Uterus (tissue), 4 donors: Measurements from ENCODE around the gene NAA15. TPM values are rescaled to one million over a fixed set of nuclear protein-coding genes. Genes with fewer than 3 reads are reported as not detected.

ENCODE experiments used
- DNase-seq, 2 donors: peaks; one replicate each; pipeline ENCODE4 v3.0.0-alpha.2; 2019 to 2020
- H3K27ac ChIP-seq, 2 donors: fragments of 200-600 bp; sonication (generic); 1 replicate in 1 of 2; 2 replicates in 1 of 2; pipeline ENCODE4 v1.5.1; 2016 to 2018
- H3K27me3 ChIP-seq, 2 donors: fragments of 200-600 bp; sonication (generic); one replicate each; pipeline ENCODE4 v1.5.1; 2018 to 2019; ENCODE audit warnings: control low read depth in 1 of 2
- H3K36me3 ChIP-seq, 2 donors: fragments of 200-600 bp; sonication (generic); one replicate each; pipeline ENCODE4 v1.5.1; 2019; ENCODE audit warnings: control low read depth in 1 of 2
- H3K4me1 ChIP-seq, 2 donors: fragments of 200-600 bp; sonication (generic); one replicate each; pipeline ENCODE4 v1.5.1; 2018 to 2019; ENCODE audit warnings: control low read depth in 1 of 2
- H3K4me3 ChIP-seq, 2 donors: fragments of 200-600 bp; sonication (generic); 1 replicate in 1 of 2; 2 replicates in 1 of 2; pipeline ENCODE4 v1.5.1; 2018 to 2019; ENCODE audit warnings: mild to moderate bottlenecking in 1 of 2
- H3K9me3 ChIP-seq, 2 donors: fragments of 200-600 bp; sonication (generic); one replicate each; pipeline ENCODE4 v1.5.1; 2019; ENCODE audit warnings: control low read depth in 1 of 2
- CTCF ChIP-seq, 4 experiments: fragments of 200-600 bp in 2 of 4; fragments of 450-650 bp in 2 of 4; sonication (generic) in 2 of 4; IDR thresholded peaks; one replicate each; pipeline ENCODE4 v1.5.1; 2016 to 2019; ENCODE audit warnings: antibody characterized with exemption in 4 of 4, mild to moderate bottlenecking in 2 of 4, moderate library complexity in 1 of 4
- POLR2A ChIP-seq, 2 donors: fragments of 450-650 bp; IDR thresholded peaks; one replicate each; pipeline ENCODE4 v1.6.1; 2016; ENCODE audit warnings: antibody characterized with exemption in 2 of 2, mild to moderate bottlenecking in 1 of 2, moderate library complexity in 1 of 2
- intact Hi-C: fragments of 100-400 bp; cut with DNase I; formaldehyde crosslinking; loops from one replicate; pipeline ENCODE4 v1.15.1; 2023; ENCODE audit warnings: low total_unique reads
- total RNA-seq, 4 donors: library from RNA; depleted of rRNA in 3 of 4; stranded (reverse); fragments of >200 nt in 3 of 4; gene quantifications; one replicate each; pipeline versions ENCODE4 v1.1.0 to v1.2.4, GENCODE V29; 2014 to 2023
- donor health status: DM: yes; HTN: yes; CAD: no.

NAA15 gene
- total RNA-seq, 4 donors from 2014 or later: 47.1 to 75.1 (median 54.1) TPM

- Histone ChIP-seq H3K36me3 (no peaks in the 10 kb centered on the region), H3K9me3 (no peaks in the 10 kb centered on the region), H3K27ac (peak within 1 kb of the TSS; percentile 32 to 67), H3K4me3 (peak within 1 kb of the TSS; percentile 47 to 55), H3K27me3 (no peaks in the 10 kb centered on the region), H3K4me1 (no peaks in the 10 kb centered on the region)
- no peak for TF ChIP-seq CTCF (IDR thresholded peaks at IDR 0.05)
- no peak for TF ChIP-seq POLR2A (IDR thresholded peaks at IDR 0.05)
- intact Hi-C loops: no loop called here
- DNase-seq: peak in 1 of 2 donors; percentile 54
Measured at GRCh38 chr4:139279760-139280620, 21.3 kb upstream of the NAA15 start, which contains the start of gene MGARP. MGARP (minus strand) TSS chr4:139280225; CDS start chr4:139280158, 67 bp downstream.

GRCh38 chr4:139282065-139282720, 19.1 kb upstream of the NAA15 start:
- H3K9me3 ChIP-seq: no peaks in the 10 kb centered on the region
- TF ChIP-seq POLR2A (IDR thresholded peaks at IDR 0.05) (no peak), CTCF (IDR thresholded peaks at IDR 0.05) (no peak)
- no peaks in the 10 kb centered on the region for H3K36me3 ChIP-seq
- intact Hi-C loops: no loop called here
- H3K27me3 ChIP-seq: no peaks in the 10 kb centered on the region
- H3K4me1 ChIP-seq: no peaks in the 10 kb centered on the region
- no peak for DNase-seq
- H3K27ac ChIP-seq: peak overlapping the region in 1 of 2 donors; percentile 7
- no peak overlapping the region for H3K4me3 ChIP-seq

- Histone ChIP-seq H3K9me3 (no peaks in the 10 kb centered on the region), H3K4me3 (no peak overlapping the region), H3K4me1 (no peaks in the 10 kb centered on the region), H3K27ac (peak overlapping the region in 1 of 2 donors; percentile 7), H3K36me3 (no peaks in the 10 kb centered on the region), H3K27me3 (no peaks in the 10 kb centered on the region)
- no peak for DNase-seq
- intact Hi-C loops: no loop called here
- TF ChIP-seq POLR2A (IDR thresholded peaks at IDR 0.05) (no peak), CTCF (IDR thresholded peaks at IDR 0.05) (no peak)
Measured at GRCh38 chr4:139282721-139283075, 18.6 kb upstream of the NAA15 start.

GRCh38 chr4:139286186-139286698, 15.1 kb upstream of the NAA15 start:
- Histone ChIP-seq H3K4me1 (no peaks in the 10 kb centered on the region), H3K9me3 (no peaks in the 10 kb centered on the region), H3K4me3 (no peak overlapping the region), H3K36me3 (no peaks in the 10 kb centered on the region), H3K27me3 (no peaks in the 10 kb centered on the region), H3K27ac (no peak overlapping the region)
- TF ChIP-seq CTCF (IDR thresholded peaks at IDR 0.05) (no peak), POLR2A (IDR thresholded peaks at IDR 0.05) (no peak)
- DNase-seq: no peak
- intact Hi-C loops: no loop called here
